Stomach (tissue), 9 donors: ENCODE data around the gene B3GAT1. TPM values are rescaled to one million over a fixed set of nuclear protein-coding genes. Genes with fewer than 3 reads are reported as not detected.

ENCODE experiments used
- DNase-seq, 2 donors: peaks; one replicate each; pipeline versions ENCODE4 v3.0.0 to v3.0.0-alpha.2; 2013 to 2019
- H3K27ac ChIP-seq, 5 donors: fragments of 200-600 bp in 4 of 5; sonication (generic) in 4 of 5; one replicate each; pipeline ENCODE4 v1.5.1; 2013 to 2019; ENCODE audit warnings: mild to moderate bottlenecking in 1 of 5, moderate library complexity in 1 of 5
- H3K27me3 ChIP-seq, 3 donors: fragments of 200-600 bp; sonication (generic); one replicate each; pipeline ENCODE4 v1.5.1; 2017 to 2019; ENCODE audit warnings: mixed run types in 1 of 3
- H3K36me3 ChIP-seq, 4 donors: fragments of 200-600 bp; sonication (generic); 1 replicate in 3 of 4; 2 replicates in 1 of 4; pipeline ENCODE4 v1.5.1; 2016 to 2019
- H3K4me1 ChIP-seq, 4 donors: fragments of 200-600 bp; sonication (generic); one replicate each; pipeline ENCODE4 v1.5.1; 2016 to 2019
- H3K4me3 ChIP-seq, 4 donors: fragments of 200-600 bp; sonication (generic) in 3 of 4; one replicate each; pipeline ENCODE4 v1.5.1; 2016 to 2019; ENCODE audit warnings: mild to moderate bottlenecking in 1 of 4
- H3K9me3 ChIP-seq, 4 donors: fragments of 200-600 bp; sonication (generic); one replicate each; pipeline ENCODE4 v1.5.1; 2016 to 2019
- CTCF ChIP-seq, 7 experiments: fragments of 450-650 bp in 4 of 7; fragments of 200-600 bp in 3 of 7; sonication (generic) in 3 of 7; IDR thresholded peaks; one replicate each; pipeline ENCODE4 v1.5.1; 2016 to 2019; ENCODE audit warnings: antibody characterized with exemption in 7 of 7, control low read depth in 2 of 7, mild to moderate bottlenecking in 1 of 7
- EP300 ChIP-seq: sonication (generic); formaldehyde crosslinking; IDR thresholded peaks from one replicate; pipeline ENCODE4 v1.6.1; 2017; ENCODE audit warnings: antibody characterized with exemption
- POLR2A ChIP-seq, 4 donors: fragments of 450-650 bp; IDR thresholded peaks; one replicate each; pipeline ENCODE4 v1.6.1; 2016; ENCODE audit warnings: antibody characterized with exemption in 4 of 4, control low read depth in 2 of 4, mild to moderate bottlenecking in 1 of 4, moderate library complexity in 1 of 4
- POLR2AphosphoS5 ChIP-seq, 3 donors: sonication (generic); formaldehyde crosslinking; IDR thresholded peaks; one replicate each; pipeline ENCODE4 v1.6.1; 2016; ENCODE audit warnings: antibody characterized with exemption in 3 of 3
- WGBS, 5 donors: extraction: QIAGEN DNeasy Blood & Tissue Kit in 3 of 5; methylation state at CpG; one replicate each; pipeline versions ENCODE4 v1.1.5 to v1.1.7; 2013 to 2018; 5-methylcytosine and 5-hydroxymethylcytosine counted together
- intact Hi-C: fragments of 100-400 bp; cut with DNase I; formaldehyde crosslinking; loops from one replicate; pipeline ENCODE4 v1.15.1; 2023; ENCODE audit warnings: low total_unique reads
- polyA plus RNA-seq, 3 donors: library from polyadenylated mRNA; stranded (reverse); fragments of 200-250 nt; gene quantifications; one replicate each; pipeline ENCODE4 v1.2.3, GENCODE V29; 2013
- total RNA-seq, 5 donors: library from RNA; depleted of rRNA; stranded (reverse); fragments of >200 nt; gene quantifications; one replicate each; pipeline versions ENCODE4 v1.1.0 to v1.2.3, GENCODE V29; 2014 to 2016
- donor health status: healthy with polysubstance abuse.
- donor health status: Bipolar disorder and iron deficiency.
- donor health status: healthy.

Gene B3GAT1
- total and polyA plus RNA-seq, 8 donors, result 5.3 to 34.4 (median 18.7) TPM; not detected in 2

- H3K4me3 ChIP-seq, result no peak overlapping the region
- no peaks in the 10 kb centered on the region for H3K36me3 ChIP-seq
- peaks cover 0 to 9% (median 0%) of the 10 kb centered on the region in 3 donors for H3K27me3 ChIP-seq
- no peaks in the 10 kb centered on the region for H3K9me3 ChIP-seq
- TF ChIP-seq POLR2AphosphoS5 (IDR thresholded peaks at IDR 0.05) (no peak), EP300 (no peak), POLR2A (IDR thresholded peaks at IDR 0.05) (no peak), CTCF (IDR thresholded peaks at IDR 0.05) (no peak)
- no peak overlapping the region for H3K27ac ChIP-seq
- intact Hi-C loops, result no loop called here
- H3K4me1 ChIP-seq, result no peaks in the 10 kb centered on the region
- WGBS, 5 donors, result 76 to 82% (median 79%) methylated on average over 10 of the region's 10 CpGs
- no peak for DNase-seq
Measured at GRCh38 chr11:134433806-134434205, 21.8 kb upstream of the B3GAT1 start.

DNA sequence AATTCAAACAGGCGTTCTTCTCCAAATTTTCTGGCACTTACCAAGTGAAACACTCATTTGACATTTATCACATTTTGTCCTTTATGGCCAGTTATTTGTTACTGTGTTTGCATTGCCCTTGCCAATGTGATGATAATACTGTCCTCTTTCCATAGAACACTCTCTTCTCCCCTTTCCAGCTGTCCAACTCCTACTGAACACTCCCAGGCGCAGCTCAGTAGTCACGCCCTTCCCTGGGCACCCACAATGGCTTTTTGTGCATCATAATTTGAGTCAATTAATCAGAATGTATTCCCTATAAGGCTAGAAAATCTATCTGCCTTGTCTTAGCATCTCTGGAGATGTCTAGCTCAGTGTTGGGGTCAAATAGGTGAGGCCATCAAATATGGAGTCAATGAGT lies 21.2 kb upstream of the B3GAT1 start:
- Histone ChIP-seq H3K9me3 (no peaks in the 10 kb centered on the region), H3K4me1 (no peaks in the 10 kb centered on the region), H3K27ac (no peak overlapping the region), H3K36me3 (no peaks in the 10 kb centered on the region), H3K27me3 (peaks cover 0 to 15% (median 0%) of the 10 kb centered on the region in 3 donors), H3K4me3 (no peak overlapping the region)
- 87 to 91% (median 88%) methylated on average over 3 of the region's 3 CpGs for WGBS, 5 donors
- DNase-seq, result no peak
- TF ChIP-seq POLR2A (IDR thresholded peaks at IDR 0.05) (no peak), EP300 (no peak), CTCF (IDR thresholded peaks at IDR 0.05) (no peak), POLR2AphosphoS5 (IDR thresholded peaks at IDR 0.05) (no peak)
- intact Hi-C loops, result no loop called here

GRCh38 chr11:134432776-134433175 lies 20.7 kb upstream of the B3GAT1 start:
- 20 to 30% (median 26%) methylated on average over 2 of the region's 2 CpGs for WGBS, 5 donors

GRCh38 chr11:134429106-134429505 lies 17.1 kb upstream of the B3GAT1 start:
- intact Hi-C loops, result no loop called here
- Histone ChIP-seq H3K36me3 (no peaks in the 10 kb centered on the region), H3K4me3 (no peak overlapping the region), H3K27me3 (peaks cover 0 to 15% (median 0%) of the 10 kb centered on the region in 3 donors), H3K9me3 (no peaks in the 10 kb centered on the region), H3K27ac (no peak overlapping the region), H3K4me1 (no peaks in the 10 kb centered on the region)
- TF ChIP-seq POLR2AphosphoS5 (IDR thresholded peaks at IDR 0.05), result no peak
- no peak for TF ChIP-seq CTCF (IDR thresholded peaks at IDR 0.05)
- no peak for TF ChIP-seq POLR2A (IDR thresholded peaks at IDR 0.05)
- TF ChIP-seq EP300, result no peak
- 68 to 73% (median 73%) methylated on average over 10 of the region's 10 CpGs for WGBS, 5 donors
- DNase-seq, result peak in 1 of 2 donors; percentile 17

More at GRCh38 chr11:134432776-134433175, 20.7 kb upstream of the B3GAT1 start:
- intact Hi-C loops, result no loop called here
- H3K36me3 ChIP-seq, result no peaks in the 10 kb centered on the region
- no peaks in the 10 kb centered on the region for H3K4me1 ChIP-seq
- TF ChIP-seq EP300 (no peak), CTCF (IDR thresholded peaks at IDR 0.05) (no peak), POLR2AphosphoS5 (IDR thresholded peaks at IDR 0.05) (no peak), POLR2A (IDR thresholded peaks at IDR 0.05) (no peak)
- no peak for DNase-seq
- H3K27me3 ChIP-seq, result peaks cover 0 to 15% (median 0%) of the 10 kb centered on the region in 3 donors
- H3K27ac ChIP-seq, result no peak overlapping the region
- no peaks in the 10 kb centered on the region for H3K9me3 ChIP-seq
- no peak overlapping the region for H3K4me3 ChIP-seq
